Muscle layer of duodenum (tissue), 2 donors: ENCODE results near the gene ELF2.

ENCODE experiments used
- H3K27ac ChIP-seq: one replicate; pipeline ENCODE4 v1.7.0; 2013; ENCODE audit warnings: mild to moderate bottlenecking, low read length
- H3K27me3 ChIP-seq: one replicate; pipeline ENCODE4 v1.7.0; 2013; ENCODE audit warnings: low read depth, mild to moderate bottlenecking, control low read depth, low read length
- H3K36me3 ChIP-seq, 2 donors: one replicate each; pipeline ENCODE4 v1.7.0; 2013; ENCODE audit warnings: low read length in 2 of 2, control low read depth in 1 of 2, mild to moderate bottlenecking in 1 of 2; ENCODE audit not compliant: insufficient read depth in 2 of 2, control insufficient read depth in 1 of 2
- H3K4me1 ChIP-seq, 2 donors: one replicate each; pipeline ENCODE4 v1.7.0; 2013; ENCODE audit warnings: low read length in 2 of 2, mild to moderate bottlenecking in 2 of 2, control low read depth in 1 of 2, moderate library complexity in 1 of 2; ENCODE audit not compliant: insufficient read depth in 2 of 2, control insufficient read depth in 1 of 2
- H3K4me3 ChIP-seq, 2 donors: one replicate each; pipeline ENCODE4 v1.7.0; 2013; ENCODE audit warnings: low read length in 2 of 2, low read depth in 1 of 2, mild to moderate bottlenecking in 1 of 2
- H3K9me3 ChIP-seq, 2 donors: one replicate each; pipeline ENCODE4 v1.7.0; 2013; ENCODE audit warnings: low read length in 2 of 2, control low read depth in 1 of 2, mild to moderate bottlenecking in 1 of 2; ENCODE audit not compliant: control insufficient read depth in 1 of 2
- donor health status: healthy.

ELF2 gene

GRCh38 chr4:139154538-139154937, 22.5 kb downstream of the ELF2 start:
- H3K27ac ChIP-seq: no peak overlapping the region
- H3K4me3 ChIP-seq: no peak overlapping the region
- no peaks in the 10 kb centered on the region for H3K9me3 ChIP-seq
- no peaks in the 10 kb centered on the region for H3K27me3 ChIP-seq
- H3K4me1 ChIP-seq: no peaks in the 10 kb centered on the region
- no peaks in the 10 kb centered on the region for H3K36me3 ChIP-seq

GRCh38 chr4:139154134-139154421, 22.9 kb downstream of the ELF2 start:
- no peak overlapping the region for H3K27ac ChIP-seq
- H3K4me1 ChIP-seq: no peaks in the 10 kb centered on the region
- no peaks in the 10 kb centered on the region for H3K27me3 ChIP-seq
- H3K36me3 ChIP-seq: no peaks in the 10 kb centered on the region
- H3K4me3 ChIP-seq: no peak overlapping the region
- no peaks in the 10 kb centered on the region for H3K9me3 ChIP-seq

GRCh38 chr4:139153411-139154133, 23.4 kb downstream of the ELF2 start:
- Histone ChIP-seq H3K9me3 (no peaks in the 10 kb centered on the region), H3K4me1 (no peaks in the 10 kb centered on the region), H3K36me3 (no peaks in the 10 kb centered on the region), H3K27ac (no peak overlapping the region), H3K27me3 (no peaks in the 10 kb centered on the region), H3K4me3 (no peak overlapping the region)

- no peaks in the 10 kb centered on the region for H3K4me1 ChIP-seq
- H3K4me3 ChIP-seq: no peak overlapping the region
Measured at GRCh38 chr4:139152249-139152648, 24.8 kb downstream of the ELF2 start.

GRCh38 chr4:139146926-139147629, 29.9 kb downstream of the ELF2 start:
- Histone ChIP-seq H3K36me3 (no peaks in the 10 kb centered on the region), H3K9me3 (no peaks in the 10 kb centered on the region), H3K27me3 (no peaks in the 10 kb centered on the region), H3K4me3 (no peak overlapping the region), H3K27ac (no peak overlapping the region), H3K4me1 (peaks cover 7 to 28% of the 10 kb centered on the region in 2 donors)

More at GRCh38 chr4:139152249-139152648, 24.8 kb downstream of the ELF2 start:
- Histone ChIP-seq H3K36me3 (no peaks in the 10 kb centered on the region), H3K27ac (no peak overlapping the region), H3K27me3 (no peaks in the 10 kb centered on the region), H3K9me3 (no peaks in the 10 kb centered on the region)

- H3K4me1 ChIP-seq: peaks cover 7 to 39% of the 10 kb centered on the region in 2 donors
- no peaks in the 10 kb centered on the region for H3K36me3 ChIP-seq
Measured at GRCh38 chr4:139145552-139145932, 31.5 kb downstream of the ELF2 start.

GRCh38 chr4:139144911-139145551, 32.0 kb downstream of the ELF2 start:
- Histone ChIP-seq H3K27me3 (no peaks in the 10 kb centered on the region), H3K27ac (no peak overlapping the region), H3K9me3 (no peaks in the 10 kb centered on the region), H3K4me1 (peaks cover 7 to 39% of the 10 kb centered on the region in 2 donors), H3K4me3 (no peak overlapping the region), H3K36me3 (no peaks in the 10 kb centered on the region)

More at GRCh38 chr4:139145552-139145932, 31.5 kb downstream of the ELF2 start:
- Histone ChIP-seq H3K4me3 (no peak overlapping the region), H3K27me3 (no peaks in the 10 kb centered on the region), H3K27ac (no peak overlapping the region), H3K9me3 (no peaks in the 10 kb centered on the region)

- Histone ChIP-seq H3K36me3 (no peaks in the 10 kb centered on the region), H3K4me3 (no peak overlapping the region), H3K27me3 (no peaks in the 10 kb centered on the region), H3K4me1 (peaks cover 7 to 39% of the 10 kb centered on the region in 2 donors), H3K9me3 (no peaks in the 10 kb centered on the region), H3K27ac (no peak overlapping the region)
Measured at GRCh38 chr4:139144161-139144859, 32.7 kb downstream of the ELF2 start.

GRCh38 chr4:139142980-139143379, 34.0 kb downstream of the ELF2 start:
- H3K27me3 ChIP-seq: no peaks in the 10 kb centered on the region
- no peak overlapping the region for H3K4me3 ChIP-seq
- no peak overlapping the region for H3K27ac ChIP-seq
- H3K4me1 ChIP-seq: peaks cover 7 to 39% of the 10 kb centered on the region in 2 donors
- H3K36me3 ChIP-seq: no peaks in the 10 kb centered on the region
- H3K9me3 ChIP-seq: no peaks in the 10 kb centered on the region

GRCh38 chr4:139142087-139142486, 34.9 kb downstream of the ELF2 start:
- no peaks in the 10 kb centered on the region for H3K9me3 ChIP-seq

GRCh38 chr4:139137763-139138162, 39.3 kb downstream of the ELF2 start:
- H3K27me3 ChIP-seq: no peaks in the 10 kb centered on the region
- H3K4me1 ChIP-seq: peaks cover 0 to 16% of the 10 kb centered on the region in 2 donors
- H3K36me3 ChIP-seq: peaks cover 5 to 8% of the 10 kb centered on the region in 2 donors
- H3K27ac ChIP-seq: no peak overlapping the region
- no peaks in the 10 kb centered on the region for H3K9me3 ChIP-seq
- no peak overlapping the region for H3K4me3 ChIP-seq

More at GRCh38 chr4:139142087-139142486, 34.9 kb downstream of the ELF2 start:
- Histone ChIP-seq H3K4me1 (peaks cover 7 to 39% of the 10 kb centered on the region in 2 donors), H3K36me3 (peaks cover 4 to 5% of the 10 kb centered on the region in 2 donors), H3K27ac (no peak overlapping the region), H3K4me3 (no peak overlapping the region), H3K27me3 (no peaks in the 10 kb centered on the region)
